SJCRH30 (cell line): ENCODE data around the gene GATA3. TPM values are rescaled to one million over a fixed set of nuclear protein-coding genes. Genes with fewer than 3 reads are reported as not detected.

Experiments used
- DNase-seq, 2 experiments: peaks; one replicate each; pipeline ENCODE4 v3.0.0-alpha.2; 2015 to 2020
- H3K27ac ChIP-seq: fragments of 250-450 bp; sonication (Bioruptor Pico); 2 replicates; pipeline ENCODE4 v1.5.1; 2020; ENCODE audit warnings: mild to moderate bottlenecking, moderate library complexity
- H3K27me3 ChIP-seq: fragments of 250-450 bp; sonication (Bioruptor Pico); 2 replicates; pipeline ENCODE4 v1.5.1; 2020; ENCODE audit warnings: mild to moderate bottlenecking, moderate library complexity
- H3K36me3 ChIP-seq: fragments of 250-450 bp; sonication (Bioruptor Pico); 2 replicates; pipeline ENCODE4 v1.5.1; 2020; ENCODE audit warnings: mild to moderate bottlenecking, moderate library complexity
- H3K4me1 ChIP-seq: fragments of 250-450 bp; sonication (Bioruptor Pico); 2 replicates; pipeline ENCODE4 v1.5.1; 2020; ENCODE audit warnings: mild to moderate bottlenecking, moderate library complexity
- H3K4me3 ChIP-seq: fragments of 250-450 bp; sonication (Bioruptor Pico); 2 replicates; pipeline ENCODE4 v1.5.1; 2020; ENCODE audit warnings: mild to moderate bottlenecking, moderate library complexity
- H3K9me3 ChIP-seq: fragments of 250-450 bp; sonication (Bioruptor Pico); replicated peaks from 2 replicates; pipeline ENCODE4 v1.5.1; 2020; ENCODE audit warnings: mild to moderate bottlenecking, moderate library complexity
- total RNA-seq: library from RNA; depleted of rRNA; stranded (reverse); fragments of >200 nt; shearing (Covaris generic); gene quantifications from 2 replicates; pipeline ENCODE4 v1.2.3, GENCODE V29; 2014

The GATA3 gene
- total RNA-seq, 1 experiment from 2014 or later, result 1.2 TPM

DNA sequence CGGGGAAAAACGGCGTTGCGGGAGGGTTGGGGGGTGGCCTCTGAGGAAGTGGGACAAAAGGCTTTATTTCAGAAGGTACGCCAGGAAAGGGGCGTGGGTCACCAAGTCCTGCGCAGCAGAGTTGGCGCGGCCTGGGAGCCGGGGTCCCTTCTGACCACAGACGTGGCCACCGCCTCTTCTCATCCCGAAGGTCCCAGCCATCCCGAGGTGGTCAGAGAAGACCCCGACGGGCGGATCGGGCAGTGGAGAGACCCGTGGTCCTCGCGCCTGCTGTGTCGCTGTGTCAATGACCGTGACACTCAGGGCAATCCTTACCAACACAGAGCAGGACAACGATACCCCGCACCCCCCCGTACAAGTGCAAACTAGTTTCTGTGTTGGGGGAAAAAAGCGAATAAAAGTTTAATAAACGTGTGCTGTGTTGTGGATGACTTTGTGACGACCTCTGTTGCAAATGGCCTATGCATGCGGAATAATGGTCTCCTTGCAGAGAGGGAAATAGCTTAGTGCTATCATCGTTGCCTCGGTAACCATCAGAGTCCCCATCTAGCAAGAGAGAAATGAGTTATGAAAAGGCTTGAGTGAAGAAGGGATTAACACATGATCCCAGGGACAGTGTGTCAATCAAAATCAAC is 19.4 kb upstream of the GATA3 start:
- DNase-seq, result no peak
- H3K27ac ChIP-seq, result no peak overlapping the region
- no peaks in the 10 kb centered on the region for H3K27me3 ChIP-seq
- H3K9me3 ChIP-seq, result no peaks in the 10 kb centered on the region
- H3K36me3 ChIP-seq, result no peaks in the 10 kb centered on the region
- H3K4me3 ChIP-seq, result no peak overlapping the region
- no peaks in the 10 kb centered on the region for H3K4me1 ChIP-seq

DNA sequence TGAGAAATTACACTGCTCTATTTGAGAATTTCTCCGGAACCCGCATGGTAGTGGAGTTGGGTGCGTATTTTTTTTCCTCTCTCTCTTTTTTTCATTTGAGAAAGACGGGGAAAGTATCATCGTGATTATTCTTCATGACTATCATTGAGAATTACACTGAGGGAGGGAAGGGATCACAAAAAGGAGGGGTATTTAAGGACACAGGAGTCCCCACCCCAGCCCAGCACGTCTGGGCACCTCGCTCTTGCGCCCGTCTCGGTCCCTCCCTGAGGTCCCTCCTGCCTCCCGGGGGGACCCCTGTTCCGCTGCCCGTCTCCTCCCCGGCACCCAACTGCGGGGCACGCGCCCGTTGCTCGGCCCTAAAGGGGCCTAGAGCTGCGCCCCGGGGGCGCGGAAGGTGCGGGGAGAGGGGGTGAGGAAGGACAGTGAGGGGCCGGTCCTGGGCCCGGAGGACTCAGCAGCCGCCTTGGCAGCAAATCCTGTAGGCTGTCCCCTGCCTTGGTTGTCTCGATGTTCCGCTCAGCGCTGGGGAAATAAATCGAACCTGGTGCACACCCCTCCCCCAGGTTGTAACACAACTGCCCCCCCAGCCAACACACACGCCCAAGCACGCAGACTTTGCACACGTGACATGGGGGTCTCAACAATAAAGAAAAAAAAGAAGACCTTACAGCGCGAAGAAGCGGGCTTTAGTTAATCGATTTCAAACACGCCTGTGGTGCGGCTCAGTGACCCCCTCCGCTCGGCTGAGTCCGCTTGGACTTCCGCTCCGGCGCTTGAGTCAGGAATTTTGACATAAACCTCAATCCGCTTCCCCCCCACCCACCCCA is 18.6 kb upstream of the GATA3 start:
- H3K4me1 ChIP-seq, result no peaks in the 10 kb centered on the region
- no peaks in the 10 kb centered on the region for H3K9me3 ChIP-seq
- no peak for DNase-seq
- H3K4me3 ChIP-seq, result no peak overlapping the region
- no peaks in the 10 kb centered on the region for H3K27me3 ChIP-seq
- no peak overlapping the region for H3K27ac ChIP-seq
- H3K36me3 ChIP-seq, result no peaks in the 10 kb centered on the region

DNA sequence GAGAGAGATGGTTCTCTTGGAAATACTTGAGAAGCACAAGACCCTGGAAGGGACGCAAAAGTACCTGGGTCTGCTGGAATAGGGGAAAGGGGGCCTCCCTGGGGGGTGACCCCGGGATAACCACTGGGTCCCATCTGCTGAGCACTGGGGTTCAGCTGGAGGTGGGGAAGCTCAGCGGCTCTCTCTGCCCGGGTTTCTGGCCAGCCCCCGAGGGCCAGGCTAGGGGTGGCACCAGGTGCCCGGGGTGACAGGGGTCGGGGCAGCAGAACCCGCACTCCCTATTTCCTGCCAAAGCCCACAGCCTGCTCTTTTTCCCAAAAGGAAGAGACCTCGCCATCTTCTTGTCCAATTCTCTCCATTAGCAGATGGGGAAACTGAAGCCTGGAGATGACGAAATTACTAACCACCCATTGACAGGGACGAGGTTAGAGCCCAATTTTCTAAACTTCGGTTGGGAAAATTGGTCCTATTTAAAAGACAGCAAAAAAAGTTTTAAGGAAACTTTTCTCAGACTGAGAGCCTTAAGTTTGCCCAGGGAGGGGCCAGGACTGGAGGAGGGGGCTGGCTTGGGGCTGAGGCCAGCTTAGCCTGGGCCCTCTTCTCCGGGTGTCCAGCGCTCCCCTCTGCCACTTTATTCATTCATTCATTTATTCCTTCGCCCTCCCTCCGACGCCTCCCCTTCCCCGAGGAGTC is 17.8 kb upstream of the GATA3 start:
- no peak for DNase-seq
- H3K9me3 ChIP-seq, result no peaks in the 10 kb centered on the region
- H3K27me3 ChIP-seq, result no peaks in the 10 kb centered on the region
- no peak overlapping the region for H3K27ac ChIP-seq
- H3K36me3 ChIP-seq, result no peaks in the 10 kb centered on the region
- no peaks in the 10 kb centered on the region for H3K4me1 ChIP-seq
- no peak overlapping the region for H3K4me3 ChIP-seq

DNA sequence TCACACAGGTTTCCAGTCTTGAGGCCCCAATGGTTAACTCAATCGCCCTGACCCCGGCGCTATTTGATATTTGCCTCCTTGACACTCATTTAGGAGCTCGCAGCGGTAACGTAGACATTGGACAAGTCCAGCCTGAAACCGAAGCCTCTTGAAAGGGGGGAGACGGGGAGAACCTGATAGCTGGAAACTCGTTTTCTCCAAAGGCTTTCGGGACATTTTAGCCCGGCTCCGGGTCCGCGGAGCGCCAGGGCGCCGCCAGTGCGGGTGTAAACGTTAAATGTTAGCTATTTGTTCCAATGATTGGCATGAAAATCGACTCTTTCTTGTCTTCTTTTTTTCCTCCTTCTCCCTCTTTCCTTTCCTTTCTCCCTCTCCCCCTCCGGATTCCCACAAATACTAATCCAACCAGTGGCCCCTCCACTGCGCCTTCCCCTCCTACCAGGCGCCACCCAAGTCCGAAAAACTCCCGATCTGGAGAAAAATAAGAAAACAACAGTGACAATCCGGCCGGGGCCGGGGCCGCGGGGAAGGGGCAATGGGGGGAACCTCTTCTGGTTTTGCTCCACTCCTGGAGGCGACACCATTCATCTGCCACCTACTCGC is 17.2 kb upstream of the GATA3 start:
- H3K4me1 ChIP-seq, result no peaks in the 10 kb centered on the region
- no peaks in the 10 kb centered on the region for H3K9me3 ChIP-seq
- H3K27ac ChIP-seq, result no peak overlapping the region
- DNase-seq, result no peak
- H3K4me3 ChIP-seq, result no peak overlapping the region
- no peaks in the 10 kb centered on the region for H3K36me3 ChIP-seq
- no peaks in the 10 kb centered on the region for H3K27me3 ChIP-seq

DNA sequence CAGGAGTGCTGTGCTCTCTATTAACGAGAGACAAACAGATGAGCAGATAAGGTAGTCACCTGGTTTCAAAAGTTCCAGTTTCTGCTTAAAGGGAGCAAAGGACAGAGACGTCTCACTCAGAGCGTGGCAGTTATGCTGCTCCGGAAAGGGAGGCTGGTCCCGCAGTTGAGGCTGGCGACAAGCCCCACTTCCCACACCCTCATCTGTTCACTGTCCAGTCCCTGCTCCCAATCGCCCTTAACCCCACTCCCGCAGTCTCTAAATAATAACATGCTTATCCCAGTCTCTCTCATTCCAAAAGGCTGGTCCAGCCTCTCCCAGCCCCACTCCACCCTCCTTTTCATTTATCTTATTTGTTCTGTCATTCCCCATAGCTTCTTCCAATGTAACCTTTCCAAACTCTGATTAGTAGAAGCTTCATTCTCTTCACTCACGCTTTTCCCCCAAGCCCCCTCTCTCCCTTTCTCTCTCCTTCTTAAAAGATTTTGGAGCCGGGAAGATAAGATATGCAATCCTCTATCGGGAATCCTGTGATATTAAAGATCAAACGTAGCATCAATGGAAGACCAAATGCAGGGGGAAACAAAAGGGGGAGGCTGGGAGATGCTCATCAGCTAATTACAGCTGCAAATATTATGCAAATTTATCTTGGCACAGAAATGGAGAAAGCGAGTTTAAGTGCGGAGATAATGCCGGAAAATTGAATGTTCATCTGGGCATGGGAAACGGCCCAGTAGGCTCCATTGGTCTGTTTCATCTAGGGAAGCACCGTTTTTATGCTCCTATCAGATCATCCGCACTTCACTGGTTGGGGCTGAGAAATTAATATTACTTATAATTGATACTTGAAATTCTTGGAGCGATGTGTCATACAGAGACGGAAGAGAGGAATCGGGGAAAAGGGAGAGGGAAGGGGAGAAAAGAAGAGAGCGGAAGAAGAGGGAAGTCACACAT is 16.3 kb upstream of the GATA3 start:
- H3K27ac ChIP-seq, result no peak overlapping the region
- H3K4me1 ChIP-seq, result no peaks in the 10 kb centered on the region
- no peaks in the 10 kb centered on the region for H3K9me3 ChIP-seq
- no peaks in the 10 kb centered on the region for H3K27me3 ChIP-seq
- H3K36me3 ChIP-seq, result no peaks in the 10 kb centered on the region
- DNase-seq, result no peak
- no peak overlapping the region for H3K4me3 ChIP-seq

DNA sequence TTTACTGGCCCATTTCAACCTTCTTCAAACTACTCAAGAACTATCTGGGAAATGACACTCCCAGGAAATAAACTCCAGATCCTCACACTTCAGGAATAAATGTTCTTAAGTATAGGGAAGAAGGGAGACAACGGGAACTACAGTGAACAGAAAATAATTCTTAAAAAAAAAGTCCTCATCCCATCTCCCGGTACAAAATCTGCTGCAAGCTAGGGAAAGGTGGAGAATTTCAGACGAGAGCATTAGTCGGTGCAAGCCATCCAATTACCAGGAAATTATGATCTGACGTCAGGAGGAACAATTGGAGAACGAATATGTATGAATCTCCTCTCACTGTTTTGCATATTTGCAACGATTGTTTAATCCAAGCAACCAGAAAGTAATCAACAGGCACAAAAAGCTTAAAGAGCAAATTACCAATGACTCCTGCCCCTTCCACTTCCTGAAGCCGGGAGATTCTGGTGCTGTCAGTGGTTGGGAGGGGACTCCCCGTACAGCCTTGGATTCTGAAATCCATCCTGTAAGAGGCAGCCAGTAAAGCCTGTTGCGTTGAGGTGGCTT is 15.1 kb upstream of the GATA3 start:
- Histone ChIP-seq H3K27me3 (no peaks in the 10 kb centered on the region), H3K4me1 (no peaks in the 10 kb centered on the region)

DNA sequence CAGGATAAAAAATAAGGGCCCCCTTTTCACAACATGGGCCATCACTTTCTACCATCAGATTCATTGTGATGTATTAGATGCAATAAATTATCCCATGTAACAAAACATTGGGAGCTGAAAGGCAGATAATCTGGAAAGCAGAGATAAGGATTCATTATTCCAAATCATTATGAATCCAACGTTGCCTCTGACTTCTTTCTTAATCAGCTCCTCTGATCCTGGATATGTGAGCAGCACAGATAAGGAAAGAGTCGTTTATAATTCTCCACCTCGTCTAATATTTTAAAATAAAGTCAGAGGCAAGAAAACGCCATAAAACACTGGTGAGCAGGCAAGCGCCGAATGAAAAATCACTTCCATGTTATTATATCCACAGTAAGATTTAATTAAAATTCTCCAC is 13.8 kb upstream of the GATA3 start:
- H3K27ac ChIP-seq, result no peak overlapping the region
- H3K4me1 ChIP-seq, result 0 out of 2 replicates have a peak, but pooled peaks cover under 1% of the 10 kb centered on the region
- no peak for DNase-seq
- H3K36me3 ChIP-seq, result no peaks in the 10 kb centered on the region
- H3K27me3 ChIP-seq, result no peaks in the 10 kb centered on the region
- no peaks in the 10 kb centered on the region for H3K9me3 ChIP-seq
- no peak overlapping the region for H3K4me3 ChIP-seq

More for the DNA sequence above, 15.1 kb upstream of the GATA3 start:
- DNase-seq, result no peak
- no peak overlapping the region for H3K27ac ChIP-seq
- no peak overlapping the region for H3K4me3 ChIP-seq
- H3K36me3 ChIP-seq, result no peaks in the 10 kb centered on the region
- no peaks in the 10 kb centered on the region for H3K9me3 ChIP-seq

DNA sequence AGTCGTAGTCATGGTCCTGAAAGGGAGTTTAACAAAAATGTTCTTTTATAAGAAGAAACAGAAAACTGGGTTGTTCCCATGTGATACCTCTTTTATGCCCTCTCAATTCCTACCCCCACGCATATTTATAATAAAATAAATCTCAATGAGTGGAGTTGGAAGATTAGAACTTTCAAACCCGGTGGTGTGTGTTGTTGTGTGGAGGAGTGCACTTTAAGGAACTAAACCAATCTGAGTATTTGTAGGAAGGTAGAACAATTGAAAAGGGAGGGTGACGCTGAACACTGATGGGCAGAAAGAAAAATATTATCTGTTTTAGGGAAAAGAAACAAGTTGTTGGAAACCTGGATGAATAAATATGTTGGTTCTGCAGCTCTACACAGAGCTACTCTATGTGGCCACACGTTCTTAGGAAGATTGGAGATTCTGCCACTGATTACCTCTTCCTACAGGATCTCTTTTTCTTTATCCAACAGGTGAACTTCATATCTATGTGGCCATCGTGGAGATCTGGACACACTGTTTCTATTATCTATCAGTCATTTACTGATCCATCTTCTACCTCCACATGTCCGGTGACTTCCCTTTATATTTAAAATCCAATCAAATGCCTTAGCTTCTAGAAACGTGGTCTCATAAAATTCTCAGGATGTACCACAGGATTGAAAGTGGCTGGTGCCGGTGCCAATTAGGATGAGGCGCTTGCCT is 13.1 kb upstream of the GATA3 start:
- DNase-seq, result no peak

DNA sequence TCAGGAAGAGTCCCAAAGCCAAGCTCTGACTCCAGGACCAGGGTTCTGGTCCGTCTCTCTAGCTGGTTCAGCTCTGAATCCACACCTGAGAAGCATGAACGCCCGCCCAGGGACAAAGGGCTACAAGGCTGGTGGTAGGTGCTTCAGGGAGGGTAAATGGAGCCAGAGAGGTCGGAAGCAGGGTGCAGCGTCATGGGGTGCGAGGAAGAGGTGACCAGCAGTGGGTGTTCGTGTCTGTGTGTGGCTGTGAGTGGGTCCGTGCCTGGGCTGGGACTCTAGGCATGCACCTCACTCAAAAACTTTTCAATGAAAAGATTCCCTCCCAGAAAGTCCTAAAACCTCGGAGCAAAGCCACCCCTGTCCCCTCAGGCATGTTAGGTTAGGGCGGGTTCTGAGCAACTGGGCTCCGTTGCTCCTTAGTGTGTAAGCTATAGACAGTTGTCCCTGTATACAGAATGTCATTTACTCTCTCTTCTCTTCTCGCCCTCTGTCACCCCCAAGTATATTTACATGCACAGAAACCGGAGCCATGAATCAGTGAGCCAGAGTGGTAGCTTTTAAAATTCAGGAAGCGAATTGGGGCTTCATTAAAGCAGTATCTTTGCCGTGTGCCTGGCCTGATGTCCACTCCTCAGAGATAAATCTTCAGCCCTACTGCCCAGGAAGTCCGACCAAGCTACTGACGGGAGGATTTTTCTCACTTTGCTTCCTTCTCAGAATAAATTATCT is 12.3 kb upstream of the GATA3 start:
- Histone ChIP-seq H3K36me3 (no peaks in the 10 kb centered on the region), H3K4me1 (0 out of 2 replicates have a peak, but pooled peaks cover 2% of the 10 kb centered on the region), H3K4me3 (no peak overlapping the region), H3K27ac (no peak overlapping the region), H3K9me3 (no peaks in the 10 kb centered on the region), H3K27me3 (no peaks in the 10 kb centered on the region)
- no peak for DNase-seq

More for the DNA sequence above, 13.1 kb upstream of the GATA3 start:
- Histone ChIP-seq H3K4me3 (no peak overlapping the region), H3K36me3 (no peaks in the 10 kb centered on the region), H3K27ac (no peak overlapping the region), H3K27me3 (no peaks in the 10 kb centered on the region), H3K4me1 (0 out of 2 replicates have a peak, but pooled peaks cover 2% of the 10 kb centered on the region), H3K9me3 (no peaks in the 10 kb centered on the region)

DNA sequence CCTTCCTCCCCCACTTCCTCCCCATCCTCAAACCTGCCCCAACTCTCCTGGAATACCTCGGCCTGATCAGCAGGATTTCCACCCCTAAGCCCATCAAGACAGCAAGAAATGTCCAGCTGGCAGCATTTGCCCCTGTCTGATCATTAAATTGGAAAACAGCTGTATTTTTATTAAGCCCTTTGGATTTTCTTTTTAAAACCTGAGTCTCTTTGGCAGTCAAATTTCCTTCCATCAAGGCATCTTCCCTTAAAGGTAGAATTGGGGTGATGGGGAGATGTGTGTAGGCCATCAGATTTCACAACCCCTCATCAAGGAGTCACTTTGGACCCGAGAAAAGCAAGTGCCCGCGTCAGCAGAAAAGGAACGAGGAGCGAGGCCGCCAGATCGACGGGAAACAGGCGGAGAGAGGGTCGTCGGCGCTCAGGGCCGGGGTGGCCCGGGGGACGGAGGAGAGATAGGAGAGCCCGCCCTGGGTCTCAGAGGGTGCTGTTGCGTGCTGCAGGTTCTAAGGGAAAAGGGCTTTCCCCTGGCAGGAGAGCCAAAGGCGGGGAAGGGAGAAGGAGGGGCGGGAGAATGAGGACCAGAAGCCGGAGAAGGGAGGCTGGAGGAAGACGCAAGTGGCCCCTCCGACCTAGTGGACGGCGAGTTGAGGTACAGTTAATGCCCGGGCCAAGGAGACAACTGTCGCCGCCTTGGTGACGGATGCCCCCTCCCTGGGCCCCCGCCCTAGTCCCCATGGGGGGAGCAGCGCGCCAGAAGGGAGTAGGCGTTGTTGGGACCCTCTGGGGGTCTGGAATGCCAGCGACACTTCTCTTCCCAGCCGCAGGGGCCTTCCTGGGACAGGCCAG is 11.5 kb upstream of the GATA3 start:
- H3K36me3 ChIP-seq, result no peaks in the 10 kb centered on the region
- H3K27me3 ChIP-seq, result no peaks in the 10 kb centered on the region
- DNase-seq, result no peak
- H3K27ac ChIP-seq, result no peak overlapping the region
- no peak overlapping the region for H3K4me3 ChIP-seq
- 0 out of 2 replicates have a peak, but pooled peaks cover 2% of the 10 kb centered on the region for H3K4me1 ChIP-seq
- no peaks in the 10 kb centered on the region for H3K9me3 ChIP-seq

DNA sequence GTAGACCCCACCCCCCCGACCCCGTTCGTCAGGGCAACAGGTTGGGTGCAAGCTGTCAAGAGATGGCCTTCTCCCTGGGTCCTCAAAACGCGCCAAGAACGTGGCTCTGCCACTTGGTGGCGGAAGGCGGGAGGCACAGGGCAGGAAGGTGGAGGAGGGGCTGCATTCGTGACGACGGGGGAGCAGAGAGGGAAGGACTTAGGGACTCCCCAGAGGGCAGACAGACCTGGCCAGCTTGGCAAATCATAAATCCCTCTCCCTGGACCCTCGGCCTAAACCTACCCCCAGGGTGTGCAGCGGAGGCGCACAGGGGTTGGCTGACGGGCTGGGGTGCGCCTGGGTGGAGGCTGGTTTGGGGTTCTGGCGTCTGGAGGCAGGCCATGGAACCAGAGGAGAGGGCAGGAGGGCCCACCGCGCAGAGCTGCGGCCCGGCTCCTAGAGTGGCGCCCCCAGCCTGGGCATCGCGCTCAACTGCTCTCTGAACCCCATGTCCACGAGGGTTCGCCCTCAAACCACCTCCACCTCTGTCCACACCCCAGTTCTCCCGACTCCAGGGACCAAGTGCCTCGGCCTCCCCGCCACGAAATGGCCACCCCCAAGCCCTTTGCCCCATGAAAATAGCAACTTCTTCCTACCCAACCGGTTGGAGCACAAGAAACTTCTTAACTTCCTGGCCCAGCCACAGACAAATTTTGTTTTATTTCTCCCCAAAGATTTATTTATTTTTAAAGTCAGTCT is 10.8 kb upstream of the GATA3 start:
- Histone ChIP-seq H3K27me3 (no peaks in the 10 kb centered on the region), H3K4me1 (0 out of 2 replicates have a peak, but pooled peaks cover 2% of the 10 kb centered on the region), H3K4me3 (no peak overlapping the region), H3K27ac (no peak overlapping the region), H3K9me3 (no peaks in the 10 kb centered on the region), H3K36me3 (no peaks in the 10 kb centered on the region)
- no peak for DNase-seq
